IgD-negative memory B cell (primary cell): ENCODE data around the gene SUV39H2. TPM values are rescaled to one million over a fixed set of nuclear protein-coding genes. Genes with fewer than 3 reads are reported as not detected.
A peak's percentile ranks its signal among the peaks of the same experiment; 100 is the strongest.
"Not testable (repeated sequence)": the region's sequence is repeated elsewhere in the genome, so short reads cannot be mapped to it uniquely, and the experiment has no call there.

Experiments
- H3K27ac Mint-ChIP-seq, 3 donors: one replicate each; pipeline ENCODE4 v1.8.0; 2020 to 2022; ENCODE audit warnings: mild to moderate bottlenecking in 3 of 3, mixed read lengths in 3 of 3, moderate library complexity in 1 of 3
- H3K27me3 Mint-ChIP-seq: one replicate; pipeline ENCODE4 v1.8.0; 2021; ENCODE audit warnings: mixed read lengths
- H3K36me3 Mint-ChIP-seq: one replicate; pipeline ENCODE4 v1.8.0; 2020; ENCODE audit warnings: mild to moderate bottlenecking, mixed read lengths
- H3K4me1 Mint-ChIP-seq, 3 donors: one replicate each; pipeline ENCODE4 v1.8.0; 2020 to 2022; ENCODE audit warnings: mixed read lengths in 3 of 3, mild to moderate bottlenecking in 1 of 3
- H3K4me3 Mint-ChIP-seq, 4 donors: one replicate each; pipeline ENCODE4 v1.8.0; 2020 to 2022; ENCODE audit warnings: mild to moderate bottlenecking in 4 of 4, mixed read lengths in 4 of 4, moderate library complexity in 3 of 4
- H3K9me3 Mint-ChIP-seq, 3 donors: one replicate each; pipeline ENCODE4 v1.8.0; 2020 to 2021; ENCODE audit warnings: mixed read lengths in 3 of 3, mild to moderate bottlenecking in 1 of 3
- polyA plus RNA-seq: library from polyadenylated mRNA; unstranded; fragments of 300-500 nt; fragmentation: Illumina TruSeq; gene quantifications from one replicate; pipeline ENCODE4 v1.2.3, GENCODE V29; 2021

The SUV39H2 gene
- polyA plus RNA-seq, 1 donor from 2014 or later = 0.43 TPM

- Mint-ChIP-seq H3K36me3 (peaks cover 7% of the 10 kb centered on the region), H3K9me3 (no peaks in the 10 kb centered on the region), H3K4me3 (no peak overlapping the region), H3K27me3 (no peaks in the 10 kb centered on the region), H3K4me1 (peaks cover 0 to 7% (median 7%) of the 10 kb centered on the region in 3 donors), H3K27ac (peak overlapping the region in 1 of 3 donors; percentile 6)
These were observed 27.2 kb downstream of the SUV39H2 start for GRCh38 chr10:14905890-14906289.

- no peak overlapping the region for H3K27ac Mint-ChIP-seq
- no peaks in the 10 kb centered on the region for H3K27me3 Mint-ChIP-seq
- H3K36me3 Mint-ChIP-seq = peaks cover 7% of the 10 kb centered on the region
- peaks cover 0 to 7% (median 7%) of the 10 kb centered on the region in 3 donors for H3K4me1 Mint-ChIP-seq
- no peak overlapping the region for H3K4me3 Mint-ChIP-seq
- H3K9me3 Mint-ChIP-seq = no peaks in the 10 kb centered on the region
These were observed 28.1 kb downstream of the SUV39H2 start for GRCh38 chr10:14906765-14907164.

- H3K27me3 Mint-ChIP-seq, H3K36me3 Mint-ChIP-seq, H3K4me3 Mint-ChIP-seq, H3K4me1 Mint-ChIP-seq, H3K27ac Mint-ChIP-seq, H3K9me3 Mint-ChIP-seq: not testable (repeated sequence)
These were observed 28.9 kb downstream of the SUV39H2 start for GRCh38 chr10:14907591-14907990.

GRCh38 chr10:14909101-14909500 is 30.4 kb downstream of the SUV39H2 start:
- Mint-ChIP-seq H3K27me3 (no peaks in the 10 kb centered on the region), H3K36me3 (peaks cover 11% of the 10 kb centered on the region), H3K9me3 (no peaks in the 10 kb centered on the region), H3K4me1 (peaks cover 0 to 13% (median 7%) of the 10 kb centered on the region in 3 donors), H3K27ac (no peak overlapping the region), H3K4me3 (peak overlapping the region in 1 of 4 donors; percentile 29)

- H3K4me1 Mint-ChIP-seq = peaks cover 1 to 16% (median 7%) of the 10 kb centered on the region in 3 donors
- H3K4me3 Mint-ChIP-seq = no peak overlapping the region
- no peaks in the 10 kb centered on the region for H3K27me3 Mint-ChIP-seq
- H3K36me3 Mint-ChIP-seq = peaks cover 11% of the 10 kb centered on the region
- no peak overlapping the region for H3K27ac Mint-ChIP-seq
- no peaks in the 10 kb centered on the region for H3K9me3 Mint-ChIP-seq
These were observed 32.3 kb downstream of the SUV39H2 start for GRCh38 chr10:14910953-14911352.

- peaks cover 4 to 16% (median 7%) of the 10 kb centered on the region in 3 donors for H3K4me1 Mint-ChIP-seq
- peaks cover 0 to 4% (median 2%) of the 10 kb centered on the region in 3 donors for H3K9me3 Mint-ChIP-seq
- peaks cover 18% of the 10 kb centered on the region for H3K36me3 Mint-ChIP-seq
These were observed 33.1 kb downstream of the SUV39H2 start for GRCh38 chr10:14911801-14912200.

GRCh38 chr10:14916600-14916999 is 37.9 kb downstream of the SUV39H2 start:
- Mint-ChIP-seq H3K4me3 (no peak overlapping the region), H3K27ac (no peak overlapping the region), H3K9me3 (peaks cover 4 to 11% (median 5%) of the 10 kb centered on the region in 3 donors), H3K27me3 (no peaks in the 10 kb centered on the region), H3K36me3 (peaks cover 44% of the 10 kb centered on the region), H3K4me1 (peaks cover 4 to 12% (median 7%) of the 10 kb centered on the region in 3 donors)

More at GRCh38 chr10:14911801-14912200, 33.1 kb downstream of the SUV39H2 start:
- Mint-ChIP-seq H3K27ac (no peak overlapping the region), H3K4me3 (no peak overlapping the region), H3K27me3 (no peaks in the 10 kb centered on the region)

- peaks cover 5 to 12% (median 7%) of the 10 kb centered on the region in 3 donors for H3K4me1 Mint-ChIP-seq
- H3K4me3 Mint-ChIP-seq = peak overlapping the region in 1 of 4 donors; percentile 43
- peaks cover 47% of the 10 kb centered on the region for H3K36me3 Mint-ChIP-seq
- no peak overlapping the region for H3K27ac Mint-ChIP-seq
- H3K9me3 Mint-ChIP-seq = peaks cover 4 to 11% (median 5%) of the 10 kb centered on the region in 3 donors
- H3K27me3 Mint-ChIP-seq = no peaks in the 10 kb centered on the region
These were observed 39.2 kb downstream of the SUV39H2 start for GRCh38 chr10:14917827-14918226.

- Mint-ChIP-seq H3K27ac (no peak overlapping the region), H3K9me3 (peaks cover 4 to 11% (median 5%) of the 10 kb centered on the region in 3 donors), H3K4me3 (no peak overlapping the region), H3K36me3 (peaks cover 43% of the 10 kb centered on the region), H3K27me3 (no peaks in the 10 kb centered on the region), H3K4me1 (peaks cover 5 to 8% (median 7%) of the 10 kb centered on the region in 3 donors)
These were observed 40.3 kb downstream of the SUV39H2 start for GRCh38 chr10:14918964-14919363.

- Mint-ChIP-seq H3K27me3 (no peaks in the 10 kb centered on the region), H3K4me1 (peaks cover 13 to 27% (median 17%) of the 10 kb centered on the region in 3 donors), H3K9me3 (no peaks in the 10 kb centered on the region), H3K27ac (peak overlapping the region in 1 of 3 donors; percentile 57), H3K4me3 (no peak overlapping the region), H3K36me3 (peaks cover 18% of the 10 kb centered on the region)
These were observed 45.3 kb downstream of the SUV39H2 start for GRCh38 chr10:14924013-14924412.

- H3K4me1 Mint-ChIP-seq = peaks cover 13 to 27% (median 17%) of the 10 kb centered on the region in 3 donors
- H3K27me3 Mint-ChIP-seq = no peaks in the 10 kb centered on the region
- H3K4me3 Mint-ChIP-seq = peak overlapping the region in 1 of 4 donors; percentile 52
- no peaks in the 10 kb centered on the region for H3K9me3 Mint-ChIP-seq
- peak overlapping the region in 1 of 3 donors; percentile 14 for H3K27ac Mint-ChIP-seq
- H3K36me3 Mint-ChIP-seq = peaks cover 11% of the 10 kb centered on the region
These were observed 46.6 kb downstream of the SUV39H2 start for GRCh38 chr10:14925268-14925667.

GRCh38 chr10:14926061-14926470 is 47.4 kb downstream of the SUV39H2 start:
- Mint-ChIP-seq H3K27ac (peak overlapping the region; percentile 14 to 90 (median 86)), H3K27me3 (no peaks in the 10 kb centered on the region), H3K4me3 (peak overlapping the region in 1 of 4 donors; percentile 51), H3K36me3 (peaks cover 9% of the 10 kb centered on the region), H3K4me1 (peaks cover 13 to 27% (median 17%) of the 10 kb centered on the region in 3 donors), H3K9me3 (no peaks in the 10 kb centered on the region)

- H3K36me3 Mint-ChIP-seq = peaks cover 2% of the 10 kb centered on the region
- peak overlapping the region in 3 of 4 donors; percentile 58 to 90 (median 75) for H3K4me3 Mint-ChIP-seq
- peaks cover 13 to 27% (median 16%) of the 10 kb centered on the region in 3 donors for H3K4me1 Mint-ChIP-seq
- peak overlapping the region; percentile 23 to 86 (median 51) for H3K27ac Mint-ChIP-seq
- H3K27me3 Mint-ChIP-seq = no peaks in the 10 kb centered on the region
- H3K9me3 Mint-ChIP-seq = no peaks in the 10 kb centered on the region
These were observed 48.2 kb downstream of the SUV39H2 start for GRCh38 chr10:14926722-14927416.

- Mint-ChIP-seq H3K27ac (no peak overlapping the region), H3K9me3 (no peaks in the 10 kb centered on the region), H3K27me3 (no peaks in the 10 kb centered on the region), H3K4me1 (peaks cover 11 to 26% (median 14%) of the 10 kb centered on the region in 3 donors), H3K36me3 (peaks cover 7% of the 10 kb centered on the region), H3K4me3 (no peak overlapping the region)
These were observed 51.9 kb downstream of the SUV39H2 start for GRCh38 chr10:14930610-14931009.

GRCh38 chr10:14936584-14936983 is 57.9 kb downstream of the SUV39H2 start:
- no peaks in the 10 kb centered on the region for H3K27me3 Mint-ChIP-seq
- H3K9me3 Mint-ChIP-seq = no peaks in the 10 kb centered on the region
- peaks cover 0 to 1% (median 0%) of the 10 kb centered on the region in 3 donors for H3K4me1 Mint-ChIP-seq
- H3K36me3 Mint-ChIP-seq = peaks cover 8% of the 10 kb centered on the region
- H3K27ac Mint-ChIP-seq = peak overlapping the region in 1 of 3 donors; percentile 68
- H3K4me3 Mint-ChIP-seq = no peak overlapping the region

- H3K9me3 Mint-ChIP-seq, H3K27me3 Mint-ChIP-seq, H3K4me3 Mint-ChIP-seq, H3K4me1 Mint-ChIP-seq, H3K27ac Mint-ChIP-seq, H3K36me3 Mint-ChIP-seq: not testable (repeated sequence)
These were observed 60.3 kb downstream of the SUV39H2 start for GRCh38 chr10:14938971-14939370.
